Activated CD4-positive, alpha-beta T cell treated with anti-CD3 and anti-CD28 coated beads, Interleukin-2, Interleukin-6, amounts not matched to agents 100 ng/mL and 50 ng/mL, durations not matched to agents 16 hours and 8 hours (primary cell): ENCODE measurements around the gene AGAP3.

ENCODE experiments used
- DNase-seq: peaks from one replicate; pipeline ENCODE4 v3.0.0-alpha.2; 2020

AGAP3 gene

GRCh38 chr7:151192002-151192539, 105.8 kb downstream of the AGAP3 start:
- no peak for DNase-seq

DNA sequence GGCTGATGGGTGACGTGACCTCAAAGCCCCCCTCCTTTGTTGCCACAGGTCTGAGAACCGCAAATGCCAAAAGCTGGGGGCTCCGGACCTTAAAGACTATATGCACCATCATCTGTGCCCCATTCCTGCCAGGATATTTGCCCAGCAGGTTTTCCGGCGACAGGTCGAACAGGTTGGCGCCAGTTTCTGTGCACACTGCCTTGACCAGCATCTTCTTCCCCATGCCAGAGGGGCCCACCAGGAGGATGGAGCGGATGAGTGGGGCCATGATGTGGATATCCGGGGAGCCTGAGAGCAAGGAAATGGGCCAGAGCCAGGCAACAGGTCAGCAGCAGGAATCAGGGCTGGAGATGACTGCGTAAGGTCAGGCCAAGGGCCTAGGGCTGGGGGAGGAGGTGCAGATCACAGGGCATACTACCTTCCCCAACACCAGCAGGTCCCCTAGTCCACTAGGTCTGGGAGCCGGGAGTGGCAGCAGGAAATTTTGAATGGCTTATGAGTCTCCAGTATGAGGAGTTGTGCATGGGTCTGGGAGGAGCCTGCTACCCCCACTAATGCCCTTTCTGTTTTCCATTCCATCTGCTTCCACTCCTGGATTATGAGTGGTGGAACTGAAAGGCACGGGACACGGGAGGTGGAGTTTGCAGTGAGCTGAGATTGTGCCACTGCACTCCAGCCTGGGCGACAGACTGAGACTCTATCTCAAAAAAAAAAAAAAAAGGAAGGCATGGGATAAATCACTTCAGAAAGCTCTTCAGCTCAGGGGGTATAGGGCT, 107.1 kb downstream of the AGAP3 start:
- DNase-seq: no peak
